HL-60 (cell line): ENCODE results near the gene KDM6A.

ENCODE experiments used
- DNase-seq, 2 experiments: peaks; one replicate each; pipeline ENCODE4 v3.0.0-alpha.2; 2010 to 2020; ENCODE audit warnings: low read depth in 1 of 2, low spot score in 1 of 2
- H3K27ac ChIP-seq: fragments of 250-450 bp; sonication (Bioruptor Pico); replicated peaks from 2 replicates; pipeline ENCODE4 v1.5.1; 2020; ENCODE audit warnings: mild to moderate bottlenecking, moderate library complexity
- H3K27me3 ChIP-seq: fragments of 250-450 bp; sonication (Bioruptor Pico); 2 replicates; pipeline ENCODE4 v1.5.1; 2021; ENCODE audit warnings: mild to moderate bottlenecking, moderate library complexity; ENCODE audit not compliant: insufficient read depth, poor library complexity, severe bottlenecking
- H3K4me3 ChIP-seq: replicated peaks from 2 replicates; pipeline ENCODE4 v1.5.1; 2011; ENCODE audit warnings: mild to moderate bottlenecking, control low read depth, low read length; ENCODE audit not compliant: insufficient read depth
- CTCF ChIP-seq: IDR thresholded peaks from one replicate; pipeline ENCODE4 v1.5.1; 2011; ENCODE audit warnings: low read length, control low read depth, inconsistent platforms; ENCODE audit not compliant: insufficient read depth
- GABPA ChIP-seq: IDR thresholded peaks from 2 replicates; pipeline ENCODE4 v1.6.1; 2012; ENCODE audit warnings: low read depth
- POLR2AphosphoS5 ChIP-seq: IDR thresholded peaks from 2 replicates; pipeline ENCODE4 v1.6.1; 2012; ENCODE audit warnings: low read depth
- REST ChIP-seq: IDR thresholded peaks from 2 replicates; pipeline ENCODE4 v1.6.1; 2012; ENCODE audit warnings: low read depth; ENCODE audit not compliant: insufficient replicate concordance
- SPI1 ChIP-seq: IDR thresholded peaks from 2 replicates; pipeline ENCODE4 v1.6.1; 2012; ENCODE audit warnings: low read depth, mild to moderate bottlenecking, borderline replicate concordance

KDM6A gene

GRCh38 chrX:44842550-44843317 is 30.3 kb upstream of the KDM6A start:
- DNase-seq: no peak
- no peak overlapping the region for H3K4me3 ChIP-seq
- H3K27ac ChIP-seq: no peak overlapping the region
- no peaks in the 10 kb centered on the region for H3K27me3 ChIP-seq
- TF ChIP-seq SPI1: no peak
- no peak for TF ChIP-seq POLR2AphosphoS5
- TF ChIP-seq CTCF: no peak
- no peak for TF ChIP-seq REST
- no peak for TF ChIP-seq GABPA

GRCh38 chrX:44843318-44843702 is 29.7 kb upstream of the KDM6A start:
- no peak for DNase-seq
- H3K4me3 ChIP-seq: no peak overlapping the region
- H3K27ac ChIP-seq: no peak overlapping the region
- TF ChIP-seq GABPA (no peak), REST (no peak), POLR2AphosphoS5 (no peak), SPI1 (no peak), CTCF (no peak)
- H3K27me3 ChIP-seq: no peaks in the 10 kb centered on the region

- TF ChIP-seq CTCF (no peak), REST (no peak), GABPA (no peak), SPI1 (no peak), POLR2AphosphoS5 (no peak)
- no peak within 1 kb of the TSS for H3K27ac ChIP-seq
- no peak within 1 kb of the TSS for H3K4me3 ChIP-seq
- DNase-seq: no peak
- H3K27me3 ChIP-seq: no peaks in the 10 kb centered on the region
Measured at GRCh38 chrX:44843753-44844152, 29.2 kb upstream of the KDM6A start, which contains the start of gene DUSP21. TSS of gene DUSP21 (plus strand) at chrX:44844021. CDS start at chrX:44844133, 112 bp downstream.
